HS-27A (cell line): ENCODE measurements around the gene ITPR3.

Experiments used
- DNase-seq: peaks from one replicate; pipeline ENCODE4 v3.0.0-alpha.2; 2012; ENCODE audit warnings: low read depth, missing footprints

ITPR3 gene

DNA sequence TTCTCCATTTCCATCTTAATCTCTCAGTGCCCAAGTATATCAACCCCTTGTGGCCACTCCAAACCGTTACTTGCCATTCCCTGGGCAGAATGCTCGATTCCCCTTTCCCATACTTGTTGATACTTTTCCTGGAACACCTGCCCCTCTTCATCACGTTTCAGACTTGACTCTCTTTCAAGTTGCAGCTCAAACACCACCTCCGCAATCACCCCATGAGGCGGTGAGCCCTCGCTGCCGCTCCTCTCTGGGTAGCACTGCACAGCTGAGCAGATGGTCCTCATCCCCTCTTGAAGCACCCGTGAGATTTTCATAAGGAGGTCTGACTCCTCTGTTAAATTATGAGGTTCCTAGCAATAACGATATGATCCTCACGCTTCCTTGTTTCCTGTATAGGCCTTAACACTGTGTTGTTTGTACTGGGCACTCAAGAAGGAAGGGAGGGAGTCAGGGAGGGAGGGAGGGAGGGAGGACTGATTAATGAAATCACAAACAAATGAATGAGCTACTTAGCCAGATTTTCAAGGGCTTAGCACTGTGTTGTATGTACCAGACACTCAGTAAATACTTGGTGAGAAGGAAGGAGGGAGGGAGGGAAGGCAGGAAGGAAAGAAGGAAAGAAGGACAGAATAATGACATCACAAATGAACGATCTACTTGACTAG is 98.3 kb downstream of the ITPR3 start:
- DNase-seq, result no peak

DNA sequence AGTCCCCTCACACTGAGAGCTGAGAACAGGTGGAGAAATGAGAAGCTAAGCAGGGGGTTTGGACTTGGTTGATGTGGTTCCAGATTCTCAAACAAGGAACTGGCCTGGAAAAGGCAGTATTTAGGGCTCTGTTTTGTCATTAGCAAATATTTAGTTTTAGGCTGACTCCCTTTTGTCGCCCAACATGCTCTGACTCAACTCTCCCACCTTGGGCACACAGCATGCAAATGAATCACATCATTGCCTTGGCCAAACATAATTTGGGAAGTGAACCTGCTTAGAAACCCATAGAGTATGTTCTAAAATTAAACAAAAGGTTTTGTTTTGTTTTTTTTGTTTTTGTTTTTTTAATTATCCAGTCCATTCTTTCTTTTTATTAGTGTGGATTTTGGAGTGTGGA is 99.9 kb downstream of the ITPR3 start:
- no peak for DNase-seq

GRCh38 chr6:33721508-33721907 is 100.4 kb downstream of the ITPR3 start:
- no peak for DNase-seq

DNA sequence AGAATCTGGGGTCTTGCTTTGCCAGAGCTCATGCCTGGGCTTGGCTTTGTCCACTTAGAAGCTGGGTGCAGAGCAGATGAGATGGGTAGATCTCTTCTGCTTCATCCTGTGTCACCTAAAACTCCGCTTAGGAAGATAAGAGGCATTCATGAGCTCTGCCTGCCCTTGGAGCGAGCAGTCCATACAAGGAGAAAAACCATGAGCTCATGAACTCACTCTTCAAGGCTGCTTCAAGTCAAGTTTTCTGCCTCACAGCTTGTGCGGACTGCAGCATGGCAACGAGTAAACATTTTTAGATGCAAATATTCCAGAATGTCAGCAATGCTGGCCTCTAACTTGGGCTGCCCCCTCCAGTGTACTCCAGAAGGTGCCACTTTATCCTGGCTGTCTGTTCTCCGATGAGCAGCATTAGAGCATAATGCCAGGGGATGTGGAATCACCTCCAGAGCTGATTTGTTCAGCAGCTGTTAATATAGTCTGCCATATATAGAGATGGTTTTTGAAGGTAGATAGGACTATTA is 101.0 kb downstream of the ITPR3 start:
- no peak for DNase-seq

- no peak for DNase-seq
Measured at GRCh38 chr6:33723371-33724085, 102.4 kb downstream of the ITPR3 start.

GRCh38 chr6:33724102-33725023 is 103.2 kb downstream of the ITPR3 start:
- no peak for DNase-seq

GRCh38 chr6:33725222-33725621 is 104.1 kb downstream of the ITPR3 start:
- DNase-seq, result no peak

DNA sequence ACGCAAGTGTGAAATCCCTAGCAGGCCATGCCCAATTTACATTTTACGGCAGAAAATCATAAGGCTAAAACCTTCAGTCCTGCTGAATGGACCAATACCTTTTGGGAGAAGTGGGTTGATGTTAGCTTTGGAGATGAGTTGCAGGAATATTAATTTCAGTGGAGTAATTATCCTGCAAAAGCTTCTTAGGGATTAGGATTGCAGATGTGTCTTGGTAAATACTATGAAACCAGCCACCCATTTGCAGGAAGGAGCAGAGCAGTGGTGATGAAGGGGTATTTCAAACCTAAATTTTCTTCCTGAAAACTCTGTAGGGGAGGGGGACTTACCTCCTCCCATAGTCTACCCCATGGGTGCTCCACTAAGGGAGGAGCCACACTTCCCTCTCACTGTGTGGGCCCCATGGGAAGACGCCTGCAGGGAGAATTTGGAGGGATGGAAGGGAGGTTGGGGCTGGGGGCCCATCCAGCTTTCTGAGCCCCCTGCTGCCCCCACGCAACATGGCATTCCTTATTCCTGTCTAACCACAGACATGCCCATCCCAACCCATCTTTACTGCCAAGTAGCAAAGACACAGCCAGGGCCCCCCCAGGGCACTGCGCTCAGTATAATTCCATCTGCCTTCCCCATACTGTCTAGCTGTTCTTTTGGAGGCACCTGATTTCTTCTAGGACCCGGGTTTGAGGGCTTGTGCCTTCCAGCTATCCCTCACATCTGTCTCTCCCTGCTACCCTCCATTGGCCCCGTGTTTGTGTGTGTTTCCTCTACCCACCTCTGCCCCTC is 105.0 kb downstream of the ITPR3 start:
- DNase-seq, result no peak

DNA sequence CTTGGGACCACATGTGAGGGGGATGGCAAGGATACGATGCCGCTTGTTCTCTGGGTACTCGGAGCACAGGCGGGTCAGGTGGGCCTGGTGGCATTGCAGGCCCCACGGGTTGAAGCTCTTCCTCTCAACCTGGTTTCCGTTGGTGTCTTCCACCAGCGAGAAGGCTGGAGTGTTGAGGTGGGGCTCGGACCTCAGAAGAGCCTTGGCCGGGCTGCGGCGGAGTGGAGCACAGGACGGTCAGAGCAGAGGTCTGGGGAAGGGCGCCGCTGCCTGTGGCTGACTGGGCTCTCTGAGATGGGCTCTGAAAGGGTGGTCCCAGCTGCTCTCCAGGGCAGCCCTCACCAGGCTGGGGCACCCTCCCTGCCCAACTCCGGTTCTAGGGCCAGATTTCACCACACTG is 105.6 kb downstream of the ITPR3 start:
- DNase-seq, result no peak

DNA sequence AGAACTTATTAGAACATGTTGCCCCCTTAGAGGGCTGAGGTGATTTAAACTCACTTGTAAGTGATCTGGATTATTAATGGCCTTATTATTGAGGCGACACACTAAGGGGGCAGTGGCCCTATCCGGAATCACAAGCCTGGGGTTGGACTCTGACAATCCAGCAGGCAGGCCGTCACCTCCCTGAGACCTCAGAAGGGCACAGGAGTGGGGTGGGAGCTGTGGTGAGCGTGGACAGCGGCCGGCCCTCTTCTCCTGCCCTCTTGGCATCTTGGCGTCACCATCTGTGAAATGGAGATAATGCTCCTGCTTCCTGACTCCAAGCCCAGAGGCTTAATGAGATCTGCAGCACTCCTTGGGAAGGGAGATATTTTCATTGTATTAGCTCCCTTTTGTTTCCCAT is 106.0 kb downstream of the ITPR3 start:
- DNase-seq, result no peak

DNA sequence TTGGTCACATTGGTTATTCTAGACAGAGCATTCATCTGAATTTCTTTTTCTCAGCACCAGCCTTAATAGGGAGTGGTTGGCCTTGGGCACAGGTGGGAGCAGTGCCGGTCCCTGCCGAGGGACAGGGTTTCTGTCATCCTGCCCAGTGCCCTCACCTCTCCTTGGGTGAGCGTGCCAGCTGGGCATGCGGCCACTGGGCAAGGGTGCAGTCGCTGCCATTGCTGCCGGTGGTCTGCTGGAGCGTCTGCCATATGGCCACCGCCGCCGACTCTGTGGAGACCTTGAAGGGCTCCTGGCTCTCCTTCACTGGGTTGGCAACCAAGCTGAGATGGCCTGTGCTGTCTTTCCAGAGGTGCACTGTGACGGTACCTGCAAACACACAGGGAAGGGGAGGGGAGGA is 106.8 kb downstream of the ITPR3 start:
- DNase-seq, result no peak

DNA sequence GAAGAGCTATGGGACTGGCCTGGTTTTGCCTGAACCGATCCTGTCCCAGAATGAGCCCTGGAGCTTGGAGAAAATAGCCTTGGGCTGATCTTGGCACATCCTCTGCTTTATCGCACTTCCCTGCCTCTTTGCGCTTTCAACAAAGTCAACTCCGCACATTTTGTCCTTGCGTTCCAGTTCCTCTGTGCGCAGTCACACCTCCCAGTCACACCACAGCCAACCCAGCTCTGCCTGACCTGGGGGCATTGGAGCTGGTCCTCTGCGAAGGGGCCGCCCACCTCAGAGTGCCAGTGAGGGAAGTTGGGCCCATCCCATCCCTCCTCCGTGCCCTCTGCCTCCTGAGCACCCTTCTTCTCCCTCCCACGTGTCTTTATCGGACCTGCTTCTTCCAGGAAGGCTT is 107.3 kb downstream of the ITPR3 start:
- no peak for DNase-seq

DNA sequence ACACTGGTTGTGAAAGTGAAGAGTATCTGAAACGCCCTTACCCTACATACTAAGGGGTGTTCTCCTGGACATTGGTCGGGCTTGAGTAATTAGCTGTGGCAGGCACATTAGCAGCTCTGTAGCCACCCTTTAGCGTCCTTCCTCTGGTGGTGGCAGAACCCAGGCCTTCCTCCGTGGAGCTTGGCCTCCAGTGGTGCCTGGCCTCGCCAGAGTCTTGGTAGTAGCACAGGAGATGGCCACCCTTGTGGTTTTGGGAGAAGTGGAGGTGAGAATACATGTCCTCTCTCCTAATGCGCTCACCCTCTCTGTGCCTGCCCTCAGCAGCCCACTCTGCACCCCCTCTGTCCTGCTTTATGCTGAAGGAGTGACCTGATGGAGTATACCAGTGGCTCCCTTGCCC is 107.9 kb downstream of the ITPR3 start:
- no peak for DNase-seq

GRCh38 chr6:33730611-33731010 is 109.5 kb downstream of the ITPR3 start:
- no peak for DNase-seq

GRCh38 chr6:33731035-33731434 is 109.9 kb downstream of the ITPR3 start:
- no peak for DNase-seq

DNA sequence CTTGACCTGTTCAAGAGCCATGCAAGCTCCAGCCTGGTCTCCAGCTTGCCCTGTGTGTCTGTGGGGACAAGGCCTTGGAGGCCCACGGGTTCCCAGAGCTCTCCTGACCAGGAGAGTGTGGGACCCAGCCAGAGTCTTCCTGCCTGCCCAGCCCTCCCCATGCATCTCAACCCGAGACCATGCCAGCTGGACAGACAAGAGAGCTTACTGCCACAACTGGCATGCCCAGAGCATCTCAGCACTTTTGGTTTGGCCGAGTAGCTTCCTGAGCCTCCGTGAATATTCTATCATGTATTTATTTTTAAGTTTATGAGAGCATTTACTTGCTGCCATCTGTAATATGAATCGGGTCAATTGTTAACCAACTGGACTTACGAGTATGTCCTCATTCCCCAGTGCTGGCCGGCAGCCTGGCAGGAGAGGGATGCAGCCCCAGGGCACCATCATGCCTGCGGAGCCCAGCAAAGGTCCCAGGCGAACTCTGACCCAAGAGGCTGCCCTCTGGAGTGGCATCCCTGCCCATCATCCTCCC is 110.7 kb downstream of the ITPR3 start:
- DNase-seq, result no peak

GRCh38 chr6:33732385-33732784 is 111.3 kb downstream of the ITPR3 start:
- no peak for DNase-seq

DNA sequence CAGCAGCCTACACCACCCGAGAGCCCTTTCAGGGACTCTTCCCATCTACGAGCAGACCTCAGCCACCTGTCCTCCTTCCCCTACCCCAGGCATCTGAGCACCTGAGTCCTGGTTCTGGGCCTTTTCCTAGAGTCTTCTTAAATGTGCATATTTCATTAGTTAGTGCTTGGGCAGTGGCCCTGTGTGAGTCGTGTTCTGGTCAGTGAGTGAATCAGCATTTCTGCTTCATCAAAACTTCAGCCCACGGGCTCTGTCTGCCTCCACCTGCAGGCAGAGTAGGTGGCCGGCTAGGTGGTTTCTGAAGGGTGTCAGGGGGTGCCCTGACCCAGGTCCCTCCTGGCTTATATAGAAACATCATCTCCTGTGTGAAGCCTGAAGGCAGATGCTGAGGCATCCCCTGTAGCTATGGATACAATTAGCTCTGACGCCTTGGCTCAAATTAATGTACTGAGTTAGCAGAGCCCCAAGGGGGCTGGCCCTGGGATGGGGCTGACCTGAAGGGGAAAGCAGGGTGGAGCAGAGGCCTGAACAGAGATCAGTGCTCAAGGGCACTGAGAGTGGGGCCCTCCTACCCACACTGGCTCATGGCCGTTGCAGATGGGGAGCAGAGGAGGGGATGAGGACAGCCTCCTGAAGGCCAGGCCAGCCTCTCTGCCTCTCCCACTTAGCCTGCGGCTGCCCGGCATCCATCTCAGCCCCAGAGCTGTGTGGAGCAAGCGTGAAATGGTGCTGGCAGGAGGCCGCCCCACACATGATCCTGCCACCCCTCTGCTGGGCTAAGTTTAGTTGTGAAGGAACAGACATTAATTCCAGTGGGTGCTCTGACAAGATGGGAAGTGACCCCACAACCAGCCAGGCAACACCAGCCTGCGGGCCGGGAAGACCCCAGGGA is 111.9 kb downstream of the ITPR3 start:
- DNase-seq, result no peak

- DNase-seq, result no peak
Measured at GRCh38 chr6:33733709-33734007, 112.5 kb downstream of the ITPR3 start.

DNA sequence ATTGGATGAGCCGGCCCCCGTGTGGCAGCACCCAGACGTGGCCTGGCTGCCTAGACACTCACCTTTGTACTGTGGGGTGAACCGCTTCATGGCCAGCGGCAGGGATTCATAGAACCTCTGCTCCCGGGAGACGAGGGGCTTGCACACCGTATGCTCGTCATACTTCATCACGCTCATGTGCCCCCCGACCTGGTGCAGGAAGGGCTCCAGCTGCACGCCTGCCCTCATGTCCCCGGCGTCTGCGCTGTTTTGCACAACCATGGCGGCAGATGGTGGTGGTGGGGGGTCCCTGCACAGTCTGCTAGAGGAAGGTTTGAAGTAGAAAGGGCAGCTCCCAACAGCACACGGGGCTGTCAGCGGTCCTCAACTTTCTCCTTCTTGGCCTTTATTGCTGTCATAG is 114.1 kb downstream of the ITPR3 start:
- DNase-seq, result no peak
